ENCODE results near the gene SLC1A1.

SLC1A1 gene

GRCh38 chr9:4592886-4593285, 102.6 kb downstream of the SLC1A1 start:
- TF ChIP-seq EZH2 (IDR thresholded peaks at IDR 0.05; ENCODE audit: borderline replicate concordance, low read length), result no peak
- TF ChIP-seq, protein P1, sequence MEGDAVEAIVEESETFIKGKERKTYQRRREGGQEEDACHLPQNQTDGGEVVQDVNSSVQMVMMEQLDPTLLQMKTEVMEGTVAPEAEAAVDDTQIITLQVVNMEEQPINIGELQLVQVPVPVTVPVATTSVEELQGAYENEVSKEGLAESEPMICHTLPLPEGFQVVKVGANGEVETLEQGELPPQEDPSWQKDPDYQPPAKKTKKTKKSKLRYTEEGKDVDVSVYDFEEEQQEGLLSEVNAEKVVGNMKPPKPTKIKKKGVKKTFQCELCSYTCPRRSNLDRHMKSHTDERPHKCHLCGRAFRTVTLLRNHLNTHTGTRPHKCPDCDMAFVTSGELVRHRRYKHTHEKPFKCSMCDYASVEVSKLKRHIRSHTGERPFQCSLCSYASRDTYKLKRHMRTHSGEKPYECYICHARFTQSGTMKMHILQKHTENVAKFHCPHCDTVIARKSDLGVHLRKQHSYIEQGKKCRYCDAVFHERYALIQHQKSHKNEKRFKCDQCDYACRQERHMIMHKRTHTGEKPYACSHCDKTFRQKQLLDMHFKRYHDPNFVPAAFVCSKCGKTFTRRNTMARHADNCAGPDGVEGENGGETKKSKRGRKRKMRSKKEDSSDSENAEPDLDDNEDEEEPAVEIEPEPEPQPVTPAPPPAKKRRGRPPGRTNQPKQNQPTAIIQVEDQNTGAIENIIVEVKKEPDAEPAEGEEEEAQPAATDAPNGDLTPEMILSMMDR (IDR thresholded peaks at IDR 0.05; ENCODE audit: low read length), result no peak
- Histone ChIP-seq H4K20me1 (ENCODE audit: insufficient read depth, low read length) (no peaks in the 10 kb centered on the region), H3F3A (ENCODE audit: insufficient read depth, low read length) (no peaks in the 10 kb centered on the region), H3K4me3 (ENCODE audit: low read depth, low read length, poor library complexity, severe bottlenecking) (no peak overlapping the region), H3K27me3 (ENCODE audit: insufficient read depth, low read length) (no peaks in the 10 kb centered on the region), H3K9me2 (ENCODE audit: low read depth, low read length) (no peaks in the 10 kb centered on the region), H2AFZ (ENCODE audit: low read length) (no peak overlapping the region), H3K9ac (ENCODE audit: low read length) (no peak overlapping the region), H3K27ac (ENCODE audit: low read depth, low read length, poor library complexity, severe bottlenecking) (no peak overlapping the region), H3K36me3 (ENCODE audit: insufficient read depth, low read length) (no peaks in the 10 kb centered on the region), H3K4me1 (ENCODE audit: insufficient read depth, low read length, severe bottlenecking) (peaks cover 8% of the 10 kb centered on the region), H3K4me2 (ENCODE audit: low read length) (no peak overlapping the region), H3K79me2 (ENCODE audit: insufficient read depth, low read length) (no peaks in the 10 kb centered on the region), H3K9me3 (ENCODE audit: low read length) (no peaks in the 10 kb centered on the region)

- Histone ChIP-seq H3K4me2 (ENCODE audit: low read length) (no peak overlapping the region), H3K9ac (ENCODE audit: low read length) (no peak overlapping the region), H3F3A (ENCODE audit: insufficient read depth, low read length) (no peaks in the 10 kb centered on the region), H4K20me1 (ENCODE audit: insufficient read depth, low read length) (no peaks in the 10 kb centered on the region), H3K36me3 (ENCODE audit: insufficient read depth, low read length) (peaks cover 9% of the 10 kb centered on the region; the same call in 1 of the 2 replicates), H3K79me2 (ENCODE audit: insufficient read depth, low read length) (no peaks in the 10 kb centered on the region), H3K27ac (ENCODE audit: low read depth, low read length, poor library complexity, severe bottlenecking) (no peak overlapping the region), H3K9me3 (ENCODE audit: low read length) (no peaks in the 10 kb centered on the region), H3K27me3 (ENCODE audit: insufficient read depth, low read length) (no peaks in the 10 kb centered on the region), H3K9me2 (ENCODE audit: low read depth, low read length) (no peaks in the 10 kb centered on the region), H2AFZ (ENCODE audit: low read length) (no peak overlapping the region), H3K4me1 (ENCODE audit: insufficient read depth, low read length, severe bottlenecking) (peaks cover 8% of the 10 kb centered on the region), H3K4me3 (ENCODE audit: low read depth, low read length, poor library complexity, severe bottlenecking) (no peak overlapping the region)
- no peak for TF ChIP-seq EZH2 (IDR thresholded peaks at IDR 0.05; ENCODE audit: borderline replicate concordance, low read length)
- TF ChIP-seq, protein P1 (IDR thresholded peaks at IDR 0.05; ENCODE audit: low read length), result no peak
Measured at GRCh38 chr9:4594545-4594944, 104.3 kb downstream of the SLC1A1 start.

GRCh38 chr9:4594994-4595393, 104.7 kb downstream of the SLC1A1 start:
- Histone ChIP-seq H3K27ac (ENCODE audit: low read depth, low read length, poor library complexity, severe bottlenecking) (no peak overlapping the region), H3K36me3 (ENCODE audit: insufficient read depth, low read length) (peaks cover 9% of the 10 kb centered on the region; the same call in 1 of the 2 replicates), H3K4me3 (ENCODE audit: low read depth, low read length, poor library complexity, severe bottlenecking) (no peak overlapping the region), H3F3A (ENCODE audit: insufficient read depth, low read length) (no peaks in the 10 kb centered on the region), H3K9ac (ENCODE audit: low read length) (no peak overlapping the region), H3K9me3 (ENCODE audit: low read length) (no peaks in the 10 kb centered on the region), H2AFZ (ENCODE audit: low read length) (no peak overlapping the region), H3K9me2 (ENCODE audit: low read depth, low read length) (no peaks in the 10 kb centered on the region), H3K4me2 (ENCODE audit: low read length) (no peak overlapping the region), H3K79me2 (ENCODE audit: insufficient read depth, low read length) (no peaks in the 10 kb centered on the region), H3K27me3 (ENCODE audit: insufficient read depth, low read length) (no peaks in the 10 kb centered on the region), H4K20me1 (ENCODE audit: insufficient read depth, low read length) (no peaks in the 10 kb centered on the region), H3K4me1 (ENCODE audit: insufficient read depth, low read length, severe bottlenecking) (peaks cover 8% of the 10 kb centered on the region)
- no peak for TF ChIP-seq EZH2 (IDR thresholded peaks at IDR 0.05; ENCODE audit: borderline replicate concordance, low read length)
- TF ChIP-seq, protein P1 (IDR thresholded peaks at IDR 0.05; ENCODE audit: low read length), result no peak

All from OCI-LY1 (cell line).